ENCODE results near the gene TRHDE.
"Not testable (repeated sequence)": the region's sequence is repeated elsewhere in the genome, so short reads cannot be mapped to it uniquely, and the experiment has no call there.

TRHDE gene

DNA sequence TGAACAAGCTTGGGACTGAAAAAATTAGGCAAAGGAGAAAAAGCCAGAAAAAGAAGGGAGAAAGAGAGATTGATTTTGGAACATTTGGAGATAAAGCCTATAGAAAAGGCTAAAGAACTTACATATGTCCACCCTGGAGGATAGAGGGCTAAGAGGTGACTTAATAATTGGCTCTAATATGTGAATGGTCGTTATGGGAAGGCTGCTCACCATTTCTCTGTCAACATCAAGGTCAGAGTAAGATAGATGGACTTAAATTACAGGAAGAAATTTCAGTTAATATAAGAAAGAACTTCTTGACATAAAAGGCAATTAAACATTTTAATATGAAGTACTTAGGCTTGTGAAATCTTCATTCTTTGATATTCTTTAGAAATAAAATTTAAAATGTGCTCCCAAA is 238.6 kb downstream of the TRHDE start:
- no peak for DNase-seq (ENCODE audit: low read depth in 2 of 2)

DNA sequence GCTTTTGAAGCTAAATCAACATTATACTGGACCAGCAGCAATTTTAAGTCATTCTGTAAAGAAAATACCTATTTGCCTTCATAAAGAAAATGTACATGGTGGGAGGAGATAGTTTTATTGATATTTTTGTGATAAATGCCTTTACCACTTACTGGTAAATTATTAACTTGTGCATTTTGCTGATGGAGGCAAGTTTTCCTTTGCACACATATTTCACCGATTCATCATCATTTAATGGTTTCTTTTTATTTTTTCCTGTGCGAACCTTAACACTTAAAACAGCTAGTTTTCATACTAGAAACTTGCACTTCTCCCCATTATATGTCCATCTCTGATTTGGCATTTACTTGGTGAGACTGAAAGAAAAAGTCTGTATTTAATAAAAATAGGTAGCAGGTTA is 239.3 kb downstream of the TRHDE start:
- no peak for DNase-seq (ENCODE audit: low read depth in 2 of 2)

DNA sequence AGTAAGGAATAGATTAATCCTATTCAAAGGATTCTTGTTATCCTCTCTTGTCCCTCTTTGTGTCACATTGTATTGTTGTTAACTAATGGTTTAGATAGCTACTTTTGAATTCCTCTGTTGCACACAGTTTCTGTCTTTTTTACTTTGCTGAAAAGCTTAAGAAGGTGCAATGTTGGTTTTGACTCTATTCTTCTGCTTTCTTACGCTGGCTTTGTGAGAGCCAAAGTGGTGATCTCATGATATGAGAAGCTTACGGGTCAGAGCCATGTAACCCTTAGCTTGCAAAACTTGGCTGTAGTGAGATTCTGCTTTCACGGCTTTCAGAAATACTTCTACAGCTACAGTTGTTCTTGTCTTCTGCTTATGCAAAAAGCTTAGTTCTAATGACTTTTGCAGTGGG is 239.7 kb downstream of the TRHDE start:
- DNase-seq (ENCODE audit: low read depth in 2 of 2): no peak

DNA sequence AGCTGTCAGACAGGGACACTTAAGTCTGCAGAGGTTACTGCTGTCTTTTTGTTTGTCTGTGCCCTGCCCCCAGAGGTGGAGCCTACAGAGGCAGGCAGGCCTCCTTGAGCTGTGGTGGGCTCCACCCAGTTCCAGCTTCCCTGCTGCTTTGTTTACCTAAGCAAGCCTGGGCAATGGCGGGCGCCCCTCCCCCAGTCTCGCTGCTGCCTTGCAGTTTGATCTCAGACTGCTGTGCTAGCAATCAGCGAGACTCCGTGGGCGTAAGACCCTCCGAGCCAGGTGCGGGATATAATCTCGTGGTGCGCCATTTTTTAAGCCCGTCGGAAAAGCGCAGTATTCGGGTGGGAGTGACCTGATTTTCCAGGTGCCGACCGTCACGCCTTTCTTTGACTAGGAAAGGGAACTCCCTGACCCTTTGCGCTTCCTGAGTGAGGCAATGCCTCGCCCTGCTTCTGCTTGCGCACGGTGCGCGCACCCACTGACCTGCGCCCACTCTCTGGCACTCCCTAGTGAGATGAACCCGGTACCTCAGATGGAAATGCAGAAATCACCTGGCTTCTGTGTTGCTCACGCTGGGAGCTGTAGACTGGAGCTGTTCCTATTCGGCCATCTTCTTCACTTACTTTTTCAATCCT is 248.0 kb downstream of the TRHDE start:
- not testable (repeated sequence) for DNase-seq (ENCODE audit: low read depth in 2 of 2)

DNA sequence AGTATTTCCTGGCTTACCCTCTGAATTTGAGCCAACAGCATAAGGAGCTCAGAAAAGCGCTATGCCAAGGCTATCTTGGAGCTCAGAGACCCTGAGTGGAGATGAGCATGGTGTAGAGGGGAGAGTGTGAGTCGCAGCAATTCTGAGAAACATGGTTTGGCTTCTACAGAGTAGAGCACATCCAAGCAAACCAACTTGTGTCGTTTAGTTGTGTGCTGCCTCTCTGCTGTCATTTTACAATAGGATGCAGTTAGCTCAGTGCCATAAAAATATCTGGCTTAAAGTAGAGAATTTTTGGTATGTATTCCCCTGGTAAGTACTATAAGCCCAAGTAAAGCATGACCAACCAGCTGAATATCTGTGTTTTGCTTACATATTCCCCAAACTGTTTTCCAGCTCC is 249.2 kb downstream of the TRHDE start:
- DNase-seq (ENCODE audit: low read depth in 2 of 2): no peak

DNA sequence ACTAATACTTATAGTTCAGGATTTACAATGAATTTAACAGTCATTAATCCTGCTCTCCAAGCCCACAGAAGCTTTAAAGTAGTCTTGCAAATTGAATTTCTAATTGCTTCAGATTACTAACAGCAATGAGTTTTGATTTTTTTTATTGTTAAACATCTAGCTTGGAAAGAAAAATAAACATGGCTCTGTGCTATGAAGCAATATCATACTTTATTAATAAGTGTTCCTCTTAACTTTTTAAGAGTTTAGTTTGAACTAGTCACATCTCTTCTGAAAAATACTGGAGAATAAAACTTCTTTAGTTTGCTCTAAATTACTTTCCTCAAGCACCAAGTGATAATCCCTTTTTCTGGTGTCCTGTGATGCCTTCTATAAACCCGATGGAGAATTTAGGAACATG is 250.2 kb downstream of the TRHDE start:
- DNase-seq (ENCODE audit: low read depth in 2 of 2): no peak

DNA sequence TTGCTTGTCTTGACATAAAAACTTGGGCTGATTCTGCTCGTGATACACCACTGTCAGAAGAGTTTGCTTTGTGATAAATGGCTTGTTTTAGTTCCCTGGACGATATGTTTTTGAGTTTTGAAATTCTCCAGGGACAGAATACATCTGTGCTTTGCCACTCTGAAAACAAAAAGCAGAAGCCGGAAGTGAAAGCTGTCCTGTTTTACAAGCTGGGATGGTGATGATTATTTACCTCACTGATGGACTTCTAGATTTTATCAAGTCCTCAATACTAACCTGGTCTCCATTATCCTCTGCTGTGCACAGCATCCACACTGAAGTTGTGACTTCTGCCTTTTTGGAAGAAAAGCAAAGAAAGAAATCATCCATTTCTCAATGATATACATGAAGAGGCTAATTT is 251.6 kb downstream of the TRHDE start:
- DNase-seq (ENCODE audit: low read depth in 2 of 2): no peak

DNA sequence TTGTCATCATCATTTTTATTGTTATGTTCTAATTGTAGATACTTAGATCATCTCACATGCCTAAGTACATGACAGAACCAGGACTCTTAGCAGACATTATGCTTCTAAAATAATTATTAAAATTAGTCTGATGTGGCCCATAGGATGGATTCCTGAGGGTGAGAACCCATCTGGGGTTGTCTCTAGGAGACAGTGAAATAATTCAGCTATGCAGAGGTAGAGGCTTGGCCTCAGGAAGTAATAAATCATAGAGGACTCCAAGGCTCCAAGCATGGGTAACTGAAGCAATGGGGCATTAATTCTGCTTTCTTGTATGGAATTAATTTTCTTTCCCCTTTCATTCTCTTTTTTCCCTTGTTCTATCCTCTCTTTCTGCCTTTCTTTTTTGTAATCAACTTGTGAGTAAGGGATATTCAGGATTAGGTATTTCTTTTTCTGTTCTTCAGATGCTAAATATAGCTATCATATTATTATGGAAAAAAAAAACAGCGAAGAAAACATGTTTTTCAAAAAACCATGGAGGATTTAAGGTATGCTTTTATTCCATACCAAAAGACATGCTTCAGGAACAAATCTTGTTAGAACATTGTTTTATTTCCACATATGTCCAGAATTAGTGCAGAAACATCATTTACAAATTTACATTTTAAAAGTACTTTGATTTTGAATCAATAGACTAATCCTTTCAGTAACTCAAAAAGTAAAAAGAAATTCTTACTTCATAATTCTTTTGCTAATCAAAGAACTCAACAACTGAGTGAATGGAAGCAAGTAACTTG is 263.2 kb downstream of the TRHDE start:
- DNase-seq (ENCODE audit: low read depth in 2 of 2): no peak

DNA sequence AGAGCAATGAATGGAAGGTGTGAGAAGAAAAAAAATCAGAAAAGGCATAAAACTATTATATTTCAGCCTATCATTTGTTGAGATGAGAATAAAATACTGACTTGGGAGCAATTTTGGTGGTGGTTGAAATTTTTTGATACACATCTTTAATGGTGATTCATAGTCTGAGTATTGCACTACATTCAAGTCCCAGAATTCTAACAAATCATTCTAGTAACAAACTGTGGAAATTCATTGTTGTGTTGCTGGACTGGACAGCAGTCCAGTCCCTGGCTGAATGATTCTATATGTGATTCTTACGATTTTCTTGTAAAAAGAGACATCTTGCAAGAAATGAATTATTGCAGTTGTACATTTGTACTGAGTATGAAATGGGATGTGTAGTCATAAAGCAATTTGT is 268.6 kb downstream of the TRHDE start:
- no peak for DNase-seq (ENCODE audit: low read depth in 2 of 2)

DNA sequence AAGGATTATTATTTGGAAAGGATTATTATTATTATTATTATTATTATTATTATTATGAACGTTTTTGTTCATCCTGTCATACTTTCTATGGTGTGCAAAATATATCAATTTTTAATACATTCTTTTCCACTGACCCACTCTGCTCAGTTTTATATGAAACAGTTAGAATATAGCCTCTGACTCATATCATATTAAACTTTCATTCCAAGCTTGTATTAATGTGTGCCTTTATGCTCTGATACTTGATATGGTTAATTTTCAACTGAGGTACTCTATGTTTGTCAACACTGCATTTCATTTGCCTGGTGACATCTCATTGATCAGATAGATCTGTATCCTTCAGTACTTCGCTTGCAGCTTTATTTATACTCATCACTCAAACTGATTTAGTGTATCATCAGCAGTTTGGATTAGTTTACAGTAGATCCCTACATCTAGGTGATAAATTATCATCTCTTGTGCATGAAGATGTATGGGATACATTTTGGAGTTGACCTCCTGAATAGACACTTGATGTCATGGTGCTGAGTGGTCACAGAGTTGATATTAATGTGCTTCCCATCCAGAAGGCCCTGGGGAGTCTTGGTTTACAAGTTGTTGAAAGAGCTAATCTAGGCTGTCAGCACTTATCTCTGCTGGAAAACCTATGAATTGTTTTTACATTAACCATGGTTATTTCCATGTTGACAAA is 271.8 kb downstream of the TRHDE start:
- no peak for DNase-seq (ENCODE audit: low read depth in 2 of 2)

DNA sequence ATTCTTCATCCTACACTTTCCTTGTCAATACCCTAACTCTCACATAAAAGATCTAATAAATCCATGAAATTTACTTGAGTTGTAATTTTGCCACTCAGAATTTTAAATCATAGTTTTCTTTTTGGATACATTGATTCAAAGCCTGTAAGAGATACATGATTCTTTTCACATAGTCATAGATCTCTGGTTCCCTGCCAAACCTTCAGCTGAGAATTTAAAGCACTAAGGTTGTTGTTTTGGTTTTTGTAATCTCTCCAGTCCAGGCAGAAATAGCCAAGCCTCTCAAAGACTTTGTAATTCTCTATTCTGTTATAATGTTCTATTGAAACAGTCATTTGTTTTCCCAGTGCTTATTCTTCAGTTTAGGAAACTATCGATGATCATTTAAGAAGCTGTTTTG is 273.9 kb downstream of the TRHDE start:
- no peak for DNase-seq (ENCODE audit: low read depth in 2 of 2)

DNA sequence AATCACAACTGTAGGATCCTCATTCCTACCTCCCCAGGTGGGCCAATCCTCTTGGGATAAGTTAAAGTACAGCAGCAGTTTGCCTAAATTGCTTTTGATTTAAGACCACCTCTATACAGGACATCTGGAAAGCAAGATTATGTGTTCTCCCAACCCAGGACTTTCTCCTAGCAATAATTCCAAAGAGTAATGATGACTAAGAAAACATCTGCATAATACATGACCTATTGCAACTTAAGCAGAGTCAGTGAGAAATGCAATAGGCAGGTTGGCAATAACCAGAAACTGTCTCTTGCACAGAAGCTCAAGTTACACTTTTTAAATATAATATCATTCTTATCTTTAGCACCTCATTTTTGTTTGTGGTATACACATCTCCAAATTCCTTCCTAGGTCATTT is 275.4 kb downstream of the TRHDE start:
- DNase-seq (ENCODE audit: low read depth in 2 of 2): no peak

DNA sequence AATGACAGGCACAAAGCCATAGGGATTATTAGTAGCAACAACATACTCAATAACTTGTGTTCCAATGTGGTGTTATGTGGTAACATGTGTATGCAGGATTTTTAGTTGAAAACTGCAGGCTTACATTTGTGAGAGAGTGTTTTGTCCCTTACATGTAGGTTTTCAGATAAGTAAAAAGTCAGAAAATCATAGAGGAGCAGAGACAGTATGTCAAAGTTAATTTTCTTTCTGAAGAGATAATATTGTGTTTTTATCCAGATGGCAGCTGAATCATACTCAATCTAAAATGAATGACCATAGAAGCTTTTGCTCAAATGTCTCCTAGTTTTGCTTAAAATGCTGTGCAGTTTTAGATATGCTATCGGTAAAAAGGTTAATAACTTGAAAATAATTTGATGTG is 277.0 kb downstream of the TRHDE start:
- DNase-seq (ENCODE audit: low read depth in 2 of 2): no peak

DNA sequence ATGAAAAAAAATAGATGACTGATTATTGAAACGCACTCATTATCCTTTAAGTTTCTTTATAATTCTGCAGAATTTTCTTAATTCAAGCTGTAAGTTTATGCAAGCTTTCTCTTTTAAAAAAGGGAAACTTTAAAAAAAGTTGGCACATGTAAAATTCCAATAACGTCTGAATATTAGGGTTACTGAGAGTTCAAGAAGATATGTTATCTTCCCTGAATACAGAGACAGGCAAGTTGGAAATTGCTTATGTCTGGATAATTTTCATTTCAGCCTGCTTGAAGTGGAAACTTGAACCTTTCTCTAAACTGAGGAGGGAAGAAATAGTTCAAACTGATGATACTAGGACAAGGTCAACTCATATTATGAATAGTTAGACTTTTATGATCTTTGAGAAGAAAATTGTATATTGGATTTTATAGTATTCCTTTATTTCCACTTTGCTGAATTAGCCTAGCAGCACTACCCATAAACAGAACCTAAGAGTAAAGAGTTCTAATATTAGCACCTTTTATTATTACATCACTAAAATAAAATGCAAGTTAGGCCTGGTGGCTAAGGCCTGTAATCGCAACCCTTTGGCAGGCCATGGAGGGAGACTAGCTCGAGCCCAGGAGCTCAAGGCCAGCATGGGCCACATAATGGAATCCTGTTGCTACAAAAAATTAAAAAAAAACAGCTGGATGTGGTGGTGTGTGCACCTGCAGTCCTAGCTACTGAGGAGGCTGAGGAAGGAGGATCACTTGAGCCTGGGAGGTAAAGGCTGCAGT is 288.0 kb downstream of the TRHDE start:
- DNase-seq (ENCODE audit: low read depth in 2 of 2): no peak

DNA sequence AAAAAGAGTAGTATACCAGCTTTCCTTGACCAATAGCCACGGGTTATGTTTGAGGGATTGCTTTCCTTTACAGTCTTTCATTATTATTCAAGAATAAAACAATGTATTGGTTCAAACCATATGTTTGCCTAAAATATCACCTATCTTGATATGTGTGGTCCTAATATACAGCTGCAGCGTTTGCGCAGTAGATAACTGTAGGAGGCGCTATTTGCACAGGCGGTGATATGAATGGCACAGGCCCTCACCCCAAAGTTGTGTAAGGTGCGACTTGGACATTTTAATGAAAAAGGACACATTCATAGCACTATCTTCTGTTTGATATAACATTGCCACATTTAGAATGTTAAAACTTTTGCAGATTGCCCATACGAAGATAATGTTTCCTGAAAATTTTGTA is 298.4 kb downstream of the TRHDE start:
- DNase-seq (ENCODE audit: low read depth in 2 of 2): no peak

DNA sequence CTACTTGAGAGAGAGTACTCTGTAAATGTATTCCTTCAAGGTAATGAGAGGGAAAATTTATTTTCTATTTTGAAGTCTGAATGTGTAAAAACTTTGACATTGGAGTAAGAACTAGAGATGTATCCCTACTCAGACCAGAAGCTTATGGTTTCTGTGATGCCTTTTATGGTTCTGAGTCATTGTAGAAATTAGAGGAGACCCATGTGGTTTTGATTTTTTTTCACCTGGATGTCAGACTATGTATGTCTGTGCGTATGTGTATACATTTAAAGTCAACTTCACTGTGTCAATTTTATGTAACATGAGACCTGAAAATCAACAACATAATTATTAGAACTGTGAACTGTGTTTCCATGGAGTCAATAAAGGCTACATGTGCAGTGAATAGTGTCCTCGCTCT is 302.0 kb downstream of the TRHDE start:
- no peak for DNase-seq (ENCODE audit: low read depth in 2 of 2)

DNA sequence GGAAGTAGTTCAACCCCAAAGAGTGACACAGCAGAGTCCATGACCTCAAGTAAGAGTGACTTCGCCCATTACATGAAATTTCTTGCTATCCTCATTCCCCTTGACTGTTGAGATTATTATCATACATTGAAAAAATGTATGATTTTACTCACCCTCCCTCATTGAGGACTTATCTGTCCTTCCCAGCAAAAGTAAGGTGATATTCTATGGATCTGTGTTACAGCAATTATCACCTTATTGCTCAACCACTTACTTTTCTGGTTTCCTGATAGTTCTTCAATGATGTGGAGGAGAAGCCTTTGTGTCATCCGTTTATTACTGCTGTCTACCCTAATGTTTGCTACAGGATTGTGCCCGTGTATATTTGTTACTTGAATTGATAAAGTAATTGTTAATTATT is 306.2 kb downstream of the TRHDE start:
- DNase-seq (ENCODE audit: low read depth in 2 of 2): no peak

DNA sequence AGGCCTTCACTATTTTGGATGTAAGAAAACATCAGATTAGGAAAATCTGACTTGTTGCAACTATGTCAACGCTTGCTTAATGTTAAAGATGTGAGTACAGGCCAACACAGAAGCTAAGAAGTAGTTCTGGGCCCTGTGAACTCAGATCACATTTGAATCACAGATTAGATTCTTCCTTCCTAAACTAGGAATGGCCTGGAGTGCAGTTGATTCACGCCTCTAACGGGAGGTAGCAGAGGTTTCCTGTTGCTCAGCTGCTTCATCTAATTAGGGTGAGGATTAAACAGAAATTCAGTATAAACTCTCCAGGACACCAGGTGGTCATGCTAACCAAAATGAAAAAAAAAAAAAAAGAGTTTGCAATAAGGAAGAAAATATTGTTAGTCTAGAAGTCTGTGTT is 314.3 kb downstream of the TRHDE start:
- DNase-seq (ENCODE audit: low read depth in 2 of 2): no peak

DNA sequence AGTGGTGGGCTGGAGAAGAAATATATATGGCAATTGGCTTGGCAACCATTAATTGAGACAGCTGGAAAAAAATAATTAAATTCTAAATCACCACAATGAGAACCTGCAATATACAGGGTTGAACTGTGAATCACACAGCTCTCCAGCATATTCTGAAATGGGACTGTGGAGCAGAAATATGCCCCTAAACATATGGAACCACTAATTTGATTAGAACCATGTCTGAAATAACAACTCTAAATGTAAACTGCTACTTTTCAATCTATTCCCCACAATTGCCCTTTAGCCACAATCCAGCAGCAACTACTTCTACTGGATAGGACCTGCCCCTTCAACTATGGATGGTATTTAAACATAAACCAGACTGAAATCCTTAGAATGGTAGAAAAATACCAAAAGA is 330.4 kb downstream of the TRHDE start:
- DNase-seq (ENCODE audit: low read depth in 2 of 2): no peak

DNA sequence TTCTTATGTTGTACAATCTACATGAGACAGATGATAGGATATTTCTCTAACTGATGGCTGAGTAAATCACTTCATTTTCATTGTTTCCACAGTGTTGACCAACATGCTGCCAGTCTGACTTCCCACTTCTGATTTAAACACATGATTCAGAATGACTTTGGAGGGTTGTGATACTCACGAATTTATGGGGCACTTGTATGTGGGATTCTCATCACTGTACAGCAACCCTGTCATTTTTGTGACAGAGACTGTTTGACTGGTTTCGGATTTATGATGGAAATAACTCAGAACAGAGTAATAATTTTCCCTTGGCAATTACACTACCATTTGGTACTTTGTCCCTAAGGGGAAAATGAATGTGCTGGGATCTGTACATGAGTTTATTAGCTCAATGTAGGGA is 333.8 kb downstream of the TRHDE start:
- DNase-seq (ENCODE audit: low read depth in 2 of 2): no peak

DNA sequence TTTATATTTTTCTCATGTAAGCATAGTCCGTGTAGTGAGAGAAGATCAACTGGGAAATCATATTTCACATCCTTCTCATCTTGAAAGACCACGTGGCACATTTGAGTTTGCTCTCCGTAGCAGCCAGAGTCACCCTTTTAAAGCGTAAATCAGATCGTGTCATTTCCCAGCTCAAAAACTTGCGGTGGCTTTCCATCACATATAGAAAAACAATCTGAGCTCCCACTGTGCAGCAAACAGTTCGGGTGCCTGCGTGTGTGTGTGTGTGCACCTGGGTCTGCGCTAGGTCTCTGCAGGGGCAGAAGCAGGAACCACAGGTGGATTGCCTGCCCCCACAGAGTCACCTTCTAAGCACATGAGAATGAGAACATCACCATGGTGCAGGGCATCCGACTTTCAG is 338.2 kb downstream of the TRHDE start:
- no peak for DNase-seq (ENCODE audit: low read depth in 2 of 2)

DNA sequence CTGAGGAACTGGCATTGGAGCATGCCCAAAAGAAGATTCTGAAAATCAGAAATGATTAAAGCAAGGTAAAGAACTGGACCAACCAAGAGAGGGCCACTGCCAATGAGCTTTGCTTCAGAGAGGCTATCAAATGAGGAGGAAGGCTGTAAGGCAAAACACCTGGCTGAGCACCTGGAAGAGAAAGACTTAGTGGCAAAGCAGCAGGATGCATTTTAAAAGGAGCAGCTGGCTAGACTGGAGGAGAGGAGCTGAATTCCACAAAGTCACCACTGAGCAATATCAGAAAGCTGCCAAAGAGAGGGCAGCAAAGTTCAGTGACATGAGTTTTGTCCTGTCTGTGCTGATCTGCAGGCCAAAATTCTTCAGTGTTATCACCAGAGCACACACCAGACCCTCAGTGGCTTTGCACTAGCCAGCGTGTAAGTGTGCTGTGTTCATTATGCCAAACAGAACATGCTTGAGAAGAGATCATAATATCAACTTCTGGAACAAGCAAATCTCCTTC is 338.7 kb downstream of the TRHDE start:
- DNase-seq (ENCODE audit: low read depth in 2 of 2): no peak
